CD4-positive, alpha-beta T cell treated with Interleukin-10 for 1 hour (primary cell): ENCODE results near the gene DNAAF8.

Source experiments
- DNase-seq: peaks from one replicate; pipeline ENCODE4 v3.0.0-alpha.2; 2020

The DNAAF8 gene

GRCh38 chr16:4785758-4786433 is 51.6 kb downstream of the DNAAF8 start:
- DNase-seq, result no peak

- no peak for DNase-seq
These were observed 52.7 kb downstream of the DNAAF8 start for GRCh38 chr16:4787068-4787467.

- DNase-seq, result no peak
These were observed 53.5 kb downstream of the DNAAF8 start, which contains the start of gene SEPTIN12 for GRCh38 chr16:4787627-4788482. TSS of gene SEPTIN12 (minus strand) at chr16:4788345. CDS start at chr16:4787645, 700 bp downstream.

GRCh38 chr16:4788489-4788889 is 54.2 kb downstream of the DNAAF8 start:
- no peak for DNase-seq

GRCh38 chr16:4788910-4789309 is 54.6 kb downstream of the DNAAF8 start:
- DNase-seq, result no peak

- no peak for DNase-seq
These were observed 55.9 kb downstream of the DNAAF8 start for GRCh38 chr16:4790261-4790660.

- DNase-seq, result no peak
These were observed 56.5 kb downstream of the DNAAF8 start for GRCh38 chr16:4790871-4791270.

- DNase-seq, result no peak
These were observed 58.7 kb downstream of the DNAAF8 start for GRCh38 chr16:4792951-4793513.

GRCh38 chr16:4795181-4795827 is 61.0 kb downstream of the DNAAF8 start, which contains the start of gene SMIM22:
TSS of gene SMIM22 (plus strand) at chr16:4795369. CDS start at chr16:4795735, 366 bp downstream.
- DNase-seq, result no peak

- DNase-seq, result no peak
These were observed 61.7 kb downstream of the DNAAF8 start for GRCh38 chr16:4795828-4796572.

GRCh38 chr16:4796982-4797804 is 62.9 kb downstream of the DNAAF8 start:
- no peak for DNase-seq

GRCh38 chr16:4797805-4798252 is 63.5 kb downstream of the DNAAF8 start:
- no peak for DNase-seq

GRCh38 chr16:4798456-4798855 is 64.1 kb downstream of the DNAAF8 start:
- DNase-seq, result no peak
